HG03103 (cell line): ENCODE data around the gene GAD2.

ENCODE experiments used
- ATAC-seq: cut with Tn5 transposase; IDR thresholded peaks from one replicate; pipeline ENCODE4 v1.9.1; 2021; ENCODE audit warnings: low read depth; ENCODE audit not compliant: unreplicated experiment

GAD2 gene

GRCh38 chr10:26220901-26221300 lies 4.3 kb downstream of the GAD2 start:
- no peak for ATAC-seq

DNA sequence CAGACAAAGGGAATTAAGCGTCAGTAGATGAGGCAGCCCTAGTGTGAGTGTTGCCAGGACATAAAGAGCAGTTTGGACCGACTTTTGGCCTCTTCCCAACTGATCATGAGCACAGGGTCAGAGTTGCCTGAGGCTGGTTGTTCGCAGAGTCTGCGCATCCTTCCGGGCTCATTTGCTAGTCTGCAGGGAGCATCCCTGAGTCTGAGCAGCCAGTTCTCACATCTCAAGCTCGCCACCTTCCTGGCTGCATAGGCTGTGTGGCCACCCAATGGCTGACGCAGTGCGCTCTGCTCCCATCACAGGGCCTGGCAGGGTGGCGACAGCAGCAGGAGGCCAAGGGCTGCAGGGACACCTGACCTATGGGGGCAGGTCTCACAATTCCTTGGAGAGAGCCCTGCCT lies 5.0 kb downstream of the GAD2 start:
- ATAC-seq, result no peak

GRCh38 chr10:26222563-26222962 lies 6.0 kb downstream of the GAD2 start:
- no peak for ATAC-seq

GRCh38 chr10:26225322-26225721 lies 8.7 kb downstream of the GAD2 start:
- ATAC-seq, result no peak

- ATAC-seq, result no peak
Measured at GRCh38 chr10:26227786-26228185, 11.2 kb downstream of the GAD2 start.

DNA sequence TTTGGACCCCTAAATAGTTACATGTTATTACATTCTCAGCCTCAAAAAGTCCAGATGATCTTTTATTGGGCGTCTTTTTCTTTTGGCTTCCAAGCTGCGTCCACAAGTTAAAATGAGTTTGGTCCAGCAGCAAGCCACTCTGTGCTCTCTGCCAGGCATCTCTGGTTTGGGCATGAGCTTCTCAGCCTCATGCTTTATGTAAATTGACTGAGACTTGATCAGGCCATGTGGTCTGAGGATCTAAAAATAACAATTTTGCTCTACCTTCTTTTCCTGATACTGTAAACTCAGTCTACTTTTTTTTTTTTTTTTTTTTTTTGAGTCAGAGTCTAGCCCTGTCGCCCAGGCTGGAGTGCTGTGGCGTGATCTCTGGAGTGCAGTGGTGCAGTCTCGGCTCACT lies 15.6 kb downstream of the GAD2 start:
- no peak for ATAC-seq

DNA sequence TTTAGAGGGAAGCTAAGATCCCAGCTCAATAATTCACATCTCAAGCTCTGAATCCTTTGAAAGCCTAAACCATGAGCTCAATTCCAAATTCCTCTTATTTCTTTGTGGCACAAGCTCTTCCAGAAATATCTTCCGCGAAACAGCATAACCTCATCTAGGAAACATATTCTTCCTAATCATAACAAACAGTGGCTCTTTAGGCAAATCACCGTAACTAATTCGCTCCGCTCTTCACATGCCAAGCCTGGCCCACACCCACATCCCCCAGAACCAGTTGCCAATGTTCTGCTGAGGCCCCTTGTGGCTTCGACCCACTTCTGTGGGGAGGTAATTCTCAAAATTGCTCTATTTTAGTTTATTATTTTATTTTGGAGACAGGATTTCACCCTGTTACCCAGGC lies 19.2 kb downstream of the GAD2 start:
- no peak for ATAC-seq

DNA sequence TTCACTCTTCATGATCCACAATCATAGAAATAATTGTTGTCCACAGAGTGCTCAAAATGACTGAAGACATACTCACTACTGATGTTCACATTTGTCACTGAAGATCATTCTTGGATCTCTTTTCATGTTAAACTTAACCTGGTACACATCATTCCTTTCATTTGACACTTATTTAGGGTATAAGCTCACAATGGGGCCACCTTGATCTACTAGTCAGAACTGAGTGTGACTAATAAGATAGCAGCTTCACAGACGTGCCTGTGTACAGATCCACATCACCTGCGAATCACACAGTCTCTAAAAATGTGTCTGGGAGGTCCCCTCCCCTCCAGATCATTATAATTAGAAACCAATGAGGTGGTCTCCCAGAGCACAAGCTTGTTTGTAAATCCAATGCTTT lies 21.8 kb downstream of the GAD2 start:
- no peak for ATAC-seq

DNA sequence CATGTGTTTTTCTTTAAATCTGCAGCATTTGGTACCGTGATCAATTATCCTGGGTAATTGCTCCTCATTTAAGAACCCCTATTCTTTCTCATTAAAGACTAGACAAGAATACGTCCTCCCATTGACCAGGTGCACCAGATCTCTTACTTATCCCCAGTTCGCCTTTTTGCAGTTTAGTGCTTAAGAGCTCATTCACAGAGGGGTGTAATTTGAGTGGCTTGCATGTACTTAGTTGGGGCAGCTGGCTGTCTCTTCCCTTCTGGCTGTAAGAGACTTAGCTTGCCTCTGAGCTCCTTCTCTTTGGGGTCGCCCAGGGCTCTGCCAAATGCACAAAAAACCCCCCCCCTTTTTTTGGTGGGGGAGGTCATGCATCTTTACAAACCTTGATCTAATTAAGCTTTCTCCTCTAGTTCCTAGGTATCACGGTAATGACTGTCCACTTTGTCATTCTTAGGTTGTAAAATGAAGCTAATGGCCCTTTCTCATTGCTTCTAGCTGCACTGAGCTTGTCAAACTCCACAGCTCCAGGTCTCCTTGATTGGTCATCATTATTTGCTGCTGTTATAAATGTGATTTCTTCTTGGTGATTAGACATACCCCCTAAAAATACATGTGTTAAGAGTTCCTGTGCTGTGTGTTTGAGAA lies 26.3 kb downstream of the GAD2 start:
- no peak for ATAC-seq

DNA sequence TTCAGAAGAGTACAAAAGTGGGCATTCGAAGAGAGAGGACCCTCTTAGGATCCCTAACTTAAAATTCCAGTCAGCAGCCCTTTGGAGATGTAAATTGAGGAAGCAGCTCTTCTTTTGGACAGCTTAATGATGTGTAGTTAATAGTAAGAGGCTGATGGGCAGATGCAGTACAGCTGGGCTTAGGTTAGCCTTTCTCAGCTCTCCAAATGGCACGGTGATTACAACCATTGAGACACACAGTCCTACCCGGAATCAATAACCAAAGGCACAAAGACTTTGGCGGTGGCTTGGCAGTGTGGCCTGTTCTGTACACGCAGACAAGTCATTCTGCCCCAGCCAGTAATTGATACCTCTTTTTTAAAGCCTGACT lies 26.8 kb downstream of the GAD2 start:
- ATAC-seq, result no peak

- ATAC-seq, result no peak
Measured at GRCh38 chr10:26249681-26250080, 33.1 kb downstream of the GAD2 start.

- no peak for ATAC-seq
Measured at GRCh38 chr10:26251925-26252324, 35.4 kb downstream of the GAD2 start.

- no peak for ATAC-seq
Measured at GRCh38 chr10:26254616-26255015, 38.0 kb downstream of the GAD2 start.

DNA sequence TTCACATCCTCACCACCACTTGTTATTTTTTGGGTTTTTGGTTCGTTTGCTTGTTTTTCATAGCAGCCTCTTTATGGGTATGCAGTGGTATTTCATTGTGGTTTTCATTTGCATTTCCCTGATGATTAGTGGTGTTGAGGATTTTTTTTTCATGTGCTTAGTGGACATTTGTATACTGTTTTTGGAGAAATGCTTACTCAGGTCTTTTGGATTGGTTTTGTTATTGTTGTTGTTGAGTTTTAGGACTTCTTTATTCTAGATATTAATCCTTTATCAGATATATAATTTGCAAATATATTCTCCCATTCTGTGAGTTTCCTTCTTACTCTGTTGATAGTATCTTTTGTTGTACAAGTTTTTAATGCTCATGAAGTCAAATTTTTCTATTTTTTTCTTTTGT lies 42.8 kb downstream of the GAD2 start:
- no peak for ATAC-seq

GRCh38 chr10:26269754-26270153 lies 53.2 kb downstream of the GAD2 start:
- no peak for ATAC-seq

GRCh38 chr10:26274391-26274790 lies 57.8 kb downstream of the GAD2 start:
- no peak for ATAC-seq

DNA sequence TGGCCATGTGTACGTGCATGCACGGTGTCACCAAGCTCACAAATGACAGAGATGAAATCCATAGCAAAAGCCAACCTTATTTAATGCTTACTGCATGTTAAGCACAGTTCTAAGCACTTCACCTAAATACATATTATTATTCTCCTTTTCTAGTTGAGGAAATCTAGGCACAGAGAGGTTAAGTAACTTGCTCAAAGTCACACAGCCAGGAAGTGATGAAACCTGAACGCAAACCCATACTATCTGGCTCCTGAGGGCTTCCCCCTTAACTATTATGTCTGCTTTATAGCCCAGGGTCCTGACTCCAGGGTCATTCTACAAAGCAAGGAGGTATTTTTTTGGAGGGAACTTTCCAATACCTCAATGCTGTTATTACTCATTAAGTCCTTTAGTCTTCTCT lies 61.7 kb downstream of the GAD2 start:
- ATAC-seq, result no peak

DNA sequence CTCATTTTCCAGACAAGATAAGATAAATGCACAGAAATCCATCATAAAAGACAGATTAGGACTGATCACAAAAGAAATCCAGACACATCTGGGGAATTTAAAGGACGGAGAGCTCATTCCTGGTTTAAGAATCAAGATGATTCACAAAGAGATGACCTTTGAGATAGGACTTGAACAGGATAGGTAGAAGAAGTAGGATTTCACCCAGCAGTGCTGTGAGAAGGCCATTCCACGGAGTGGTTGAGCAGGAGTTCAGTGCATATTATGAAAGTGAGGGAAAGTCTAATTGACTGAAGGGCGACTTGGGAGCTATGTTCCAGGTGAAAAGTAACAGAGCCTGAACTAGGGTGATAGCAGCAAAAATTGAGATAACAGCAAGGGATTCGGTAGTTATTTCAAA lies 73.7 kb downstream of the GAD2 start:
- ATAC-seq, result no peak

- ATAC-seq, result no peak
Measured at GRCh38 chr10:26291721-26292480, 75.3 kb downstream of the GAD2 start.

DNA sequence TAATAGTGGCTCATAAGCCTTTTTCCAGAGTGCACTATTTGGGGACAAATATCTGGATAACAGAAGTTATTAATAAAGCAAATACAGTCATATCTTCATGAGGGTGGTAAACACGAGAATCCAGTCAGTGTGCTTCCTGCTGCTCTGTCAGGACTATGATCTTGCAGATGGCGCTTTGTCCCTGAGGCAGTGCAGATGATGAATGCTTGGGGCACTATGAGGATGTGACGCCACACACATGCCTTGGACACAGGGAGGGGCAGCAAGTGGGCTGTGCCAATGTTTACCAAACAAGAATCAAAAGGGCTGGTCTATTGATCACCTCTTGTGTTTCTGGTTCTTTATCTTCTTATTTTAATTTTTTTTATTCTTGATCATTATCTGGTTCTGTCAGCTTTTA lies 79.8 kb downstream of the GAD2 start:
- no peak for ATAC-seq

DNA sequence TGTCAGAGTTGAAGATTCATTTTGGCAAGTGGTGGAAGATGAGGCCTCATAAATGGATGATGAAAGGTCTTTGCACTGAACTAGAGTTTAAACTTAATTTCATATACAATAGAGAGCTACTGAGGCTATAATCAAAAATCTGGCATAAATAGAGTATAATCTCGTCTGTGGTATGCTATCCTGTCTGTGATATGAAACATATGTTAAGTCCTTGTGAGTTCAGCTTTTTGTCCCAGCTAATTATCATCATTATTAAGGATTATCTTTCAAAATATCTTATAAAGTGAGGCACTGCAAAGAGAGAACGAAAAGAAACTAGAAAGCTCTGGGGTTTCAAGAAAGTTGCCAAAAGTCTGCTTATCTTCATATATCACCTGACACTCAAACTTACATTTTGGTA lies 83.4 kb downstream of the GAD2 start:
- no peak for ATAC-seq

DNA sequence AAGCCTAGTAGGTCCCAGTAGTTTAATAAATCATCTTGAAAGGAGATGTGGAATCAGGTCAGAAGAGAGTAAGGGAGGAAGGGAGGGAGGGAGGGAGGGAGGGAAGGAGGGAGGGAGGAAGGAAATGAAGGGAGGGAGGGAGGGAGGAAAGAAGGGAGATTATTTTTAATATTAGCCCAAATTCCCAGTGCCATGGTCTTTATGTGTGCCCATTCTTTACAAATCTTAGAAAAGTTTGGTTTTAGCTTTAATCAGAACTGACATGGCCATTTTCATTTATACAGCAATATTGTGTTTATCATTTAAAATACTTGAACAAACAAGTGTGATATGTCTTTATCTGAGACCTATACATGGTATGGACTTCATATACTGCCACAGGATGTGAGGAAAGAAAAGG lies 86.8 kb downstream of the GAD2 start:
- no peak for ATAC-seq

- no peak for ATAC-seq
Measured at GRCh38 chr10:26310361-26310760, 93.8 kb downstream of the GAD2 start.
